WTC11 (cell line): ENCODE results near the gene CYSRT1.

Experiments used
- ELF4 ChIP-seq: sonication (generic); formaldehyde crosslinking; IDR thresholded peaks from 2 replicates; pipeline ENCODE4 v1.8.1; 2022; ENCODE audit warnings: low read depth, mild to moderate bottlenecking, moderate library complexity, missing genetic modification reagents
- ETV6 ChIP-seq: sonication (generic); formaldehyde crosslinking; IDR thresholded peaks from 2 replicates; pipeline ENCODE4 v1.8.1; 2022; ENCODE audit warnings: mild to moderate bottlenecking, missing genetic modification reagents
- GABPB1 ChIP-seq: sonication (generic); formaldehyde crosslinking; IDR thresholded peaks from 2 replicates; pipeline ENCODE4 v1.8.1; 2023; ENCODE audit warnings: mild to moderate bottlenecking, missing genetic modification reagents
- NR2C2 ChIP-seq: sonication (generic); formaldehyde crosslinking; IDR thresholded peaks from 2 replicates; pipeline ENCODE4 v1.8.0; 2022; ENCODE audit warnings: mild to moderate bottlenecking, missing genetic modification reagents
- SOX15 ChIP-seq: fragments of 250-450 bp; sonication (Bioruptor Pico); IDR thresholded peaks from 2 replicates; pipeline ENCODE4 v1.9.0; 2021; ENCODE audit warnings: mild to moderate bottlenecking
- ZNF232 ChIP-seq: sonication (generic); formaldehyde crosslinking; IDR thresholded peaks from 2 replicates; pipeline ENCODE4 v1.8.0; 2022; ENCODE audit warnings: mild to moderate bottlenecking, missing genetic modification reagents
- TF ChIP-seq, protein P1 (sequence below): fragments of 200-600 bp; IDR thresholded peaks from 2 replicates; pipeline ENCODE4 v1.8.0; 2022; ENCODE audit warnings: antibody characterized with exemption
- TF ChIP-seq, protein P2 (sequence below): sonication (generic); formaldehyde crosslinking; IDR thresholded peaks from 2 replicates; pipeline ENCODE4 v1.8.0; 2022; ENCODE audit warnings: mild to moderate bottlenecking, missing genetic modification reagents
- TF ChIP-seq, protein P3 (sequence below): sonication (generic); formaldehyde crosslinking; IDR thresholded peaks from 2 replicates; pipeline ENCODE4 v1.8.1; 2022; ENCODE audit warnings: low read depth, mild to moderate bottlenecking, moderate library complexity, missing genetic modification reagents, borderline replicate concordance
- TF ChIP-seq, protein P4 (sequence below): sonication (generic); formaldehyde crosslinking; IDR thresholded peaks from 2 replicates; pipeline ENCODE4 v1.8.0; 2023; ENCODE audit warnings: missing genetic modification reagents
- TF ChIP-seq, protein P5 (sequence below): sonication (generic); formaldehyde crosslinking; IDR thresholded peaks from 2 replicates; pipeline ENCODE4 v1.8.1; 2022; ENCODE audit warnings: mild to moderate bottlenecking, moderate library complexity, missing genetic modification reagents

DNA sequence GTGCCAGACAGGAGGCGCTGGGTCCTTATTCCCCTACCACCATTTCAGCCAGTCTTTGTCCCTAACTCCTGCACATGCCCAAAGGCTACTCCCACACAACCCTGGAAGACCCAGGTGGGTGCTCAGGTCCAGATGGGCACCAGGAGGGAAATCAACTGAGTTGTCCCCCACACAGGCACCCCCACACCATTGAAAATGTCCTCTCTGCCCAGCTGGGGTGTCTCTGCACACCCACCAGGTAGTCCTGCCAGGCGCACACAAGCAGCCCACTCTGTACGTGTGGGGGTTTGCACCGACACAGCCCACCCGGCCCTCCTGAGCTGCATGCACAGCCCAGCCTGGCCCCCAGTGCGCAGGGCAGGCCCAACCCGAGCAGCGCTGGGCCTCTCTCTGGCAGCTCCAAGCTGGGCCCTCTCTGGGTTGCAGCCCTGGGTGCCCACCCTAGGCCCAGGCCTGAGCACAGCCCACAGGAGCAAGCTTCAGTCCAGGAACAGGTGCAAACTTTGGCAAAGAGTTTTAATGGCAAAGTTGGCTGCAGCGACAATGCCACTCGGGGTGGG, 5.1 kb upstream of the CYSRT1 start:
- TF ChIP-seq, protein P1, sequence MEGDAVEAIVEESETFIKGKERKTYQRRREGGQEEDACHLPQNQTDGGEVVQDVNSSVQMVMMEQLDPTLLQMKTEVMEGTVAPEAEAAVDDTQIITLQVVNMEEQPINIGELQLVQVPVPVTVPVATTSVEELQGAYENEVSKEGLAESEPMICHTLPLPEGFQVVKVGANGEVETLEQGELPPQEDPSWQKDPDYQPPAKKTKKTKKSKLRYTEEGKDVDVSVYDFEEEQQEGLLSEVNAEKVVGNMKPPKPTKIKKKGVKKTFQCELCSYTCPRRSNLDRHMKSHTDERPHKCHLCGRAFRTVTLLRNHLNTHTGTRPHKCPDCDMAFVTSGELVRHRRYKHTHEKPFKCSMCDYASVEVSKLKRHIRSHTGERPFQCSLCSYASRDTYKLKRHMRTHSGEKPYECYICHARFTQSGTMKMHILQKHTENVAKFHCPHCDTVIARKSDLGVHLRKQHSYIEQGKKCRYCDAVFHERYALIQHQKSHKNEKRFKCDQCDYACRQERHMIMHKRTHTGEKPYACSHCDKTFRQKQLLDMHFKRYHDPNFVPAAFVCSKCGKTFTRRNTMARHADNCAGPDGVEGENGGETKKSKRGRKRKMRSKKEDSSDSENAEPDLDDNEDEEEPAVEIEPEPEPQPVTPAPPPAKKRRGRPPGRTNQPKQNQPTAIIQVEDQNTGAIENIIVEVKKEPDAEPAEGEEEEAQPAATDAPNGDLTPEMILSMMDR, result no peak
- no peak for TF ChIP-seq GABPB1 (CRISPR knock-in tag)
- TF ChIP-seq, protein P2, sequence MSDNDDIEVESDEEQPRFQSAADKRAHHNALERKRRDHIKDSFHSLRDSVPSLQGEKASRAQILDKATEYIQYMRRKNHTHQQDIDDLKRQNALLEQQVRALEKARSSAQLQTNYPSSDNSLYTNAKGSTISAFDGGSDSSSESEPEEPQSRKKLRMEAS (CRISPR knock-in tag), result no peak
- TF ChIP-seq NR2C2 (CRISPR knock-in tag), result no peak
- TF ChIP-seq, protein P3, sequence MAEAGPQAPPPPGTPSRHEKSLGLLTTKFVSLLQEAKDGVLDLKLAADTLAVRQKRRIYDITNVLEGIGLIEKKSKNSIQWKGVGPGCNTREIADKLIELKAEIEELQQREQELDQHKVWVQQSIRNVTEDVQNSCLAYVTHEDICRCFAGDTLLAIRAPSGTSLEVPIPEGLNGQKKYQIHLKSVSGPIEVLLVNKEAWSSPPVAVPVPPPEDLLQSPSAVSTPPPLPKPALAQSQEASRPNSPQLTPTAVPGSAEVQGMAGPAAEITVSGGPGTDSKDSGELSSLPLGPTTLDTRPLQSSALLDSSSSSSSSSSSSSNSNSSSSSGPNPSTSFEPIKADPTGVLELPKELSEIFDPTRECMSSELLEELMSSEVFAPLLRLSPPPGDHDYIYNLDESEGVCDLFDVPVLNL, result no peak
- TF ChIP-seq ELF4 (CRISPR knock-in tag), result no peak
- TF ChIP-seq, protein P4, sequence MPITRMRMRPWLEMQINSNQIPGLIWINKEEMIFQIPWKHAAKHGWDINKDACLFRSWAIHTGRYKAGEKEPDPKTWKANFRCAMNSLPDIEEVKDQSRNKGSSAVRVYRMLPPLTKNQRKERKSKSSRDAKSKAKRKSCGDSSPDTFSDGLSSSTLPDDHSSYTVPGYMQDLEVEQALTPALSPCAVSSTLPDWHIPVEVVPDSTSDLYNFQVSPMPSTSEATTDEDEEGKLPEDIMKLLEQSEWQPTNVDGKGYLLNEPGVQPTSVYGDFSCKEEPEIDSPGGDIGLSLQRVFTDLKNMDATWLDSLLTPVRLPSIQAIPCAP, result no peak
- TF ChIP-seq ETV6 (CRISPR knock-in tag), result no peak
- TF ChIP-seq, protein P5, sequence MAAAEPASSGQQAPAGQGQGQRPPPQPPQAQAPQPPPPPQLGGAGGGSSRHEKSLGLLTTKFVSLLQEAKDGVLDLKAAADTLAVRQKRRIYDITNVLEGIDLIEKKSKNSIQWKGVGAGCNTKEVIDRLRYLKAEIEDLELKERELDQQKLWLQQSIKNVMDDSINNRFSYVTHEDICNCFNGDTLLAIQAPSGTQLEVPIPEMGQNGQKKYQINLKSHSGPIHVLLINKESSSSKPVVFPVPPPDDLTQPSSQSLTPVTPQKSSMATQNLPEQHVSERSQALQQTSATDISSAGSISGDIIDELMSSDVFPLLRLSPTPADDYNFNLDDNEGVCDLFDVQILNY (CRISPR knock-in tag), result no peak
- no peak for TF ChIP-seq SOX15 (CRISPR knock-in tag)
- no peak for TF ChIP-seq ZNF232
